NCI-H1048 (cell line): ENCODE data around the gene ISL1.

Experiments
- DNase-seq: peaks from one replicate; lab custom pipeline; 2025; lab: John Stamatoyannopoulos, UW

Gene ISL1

DNA sequence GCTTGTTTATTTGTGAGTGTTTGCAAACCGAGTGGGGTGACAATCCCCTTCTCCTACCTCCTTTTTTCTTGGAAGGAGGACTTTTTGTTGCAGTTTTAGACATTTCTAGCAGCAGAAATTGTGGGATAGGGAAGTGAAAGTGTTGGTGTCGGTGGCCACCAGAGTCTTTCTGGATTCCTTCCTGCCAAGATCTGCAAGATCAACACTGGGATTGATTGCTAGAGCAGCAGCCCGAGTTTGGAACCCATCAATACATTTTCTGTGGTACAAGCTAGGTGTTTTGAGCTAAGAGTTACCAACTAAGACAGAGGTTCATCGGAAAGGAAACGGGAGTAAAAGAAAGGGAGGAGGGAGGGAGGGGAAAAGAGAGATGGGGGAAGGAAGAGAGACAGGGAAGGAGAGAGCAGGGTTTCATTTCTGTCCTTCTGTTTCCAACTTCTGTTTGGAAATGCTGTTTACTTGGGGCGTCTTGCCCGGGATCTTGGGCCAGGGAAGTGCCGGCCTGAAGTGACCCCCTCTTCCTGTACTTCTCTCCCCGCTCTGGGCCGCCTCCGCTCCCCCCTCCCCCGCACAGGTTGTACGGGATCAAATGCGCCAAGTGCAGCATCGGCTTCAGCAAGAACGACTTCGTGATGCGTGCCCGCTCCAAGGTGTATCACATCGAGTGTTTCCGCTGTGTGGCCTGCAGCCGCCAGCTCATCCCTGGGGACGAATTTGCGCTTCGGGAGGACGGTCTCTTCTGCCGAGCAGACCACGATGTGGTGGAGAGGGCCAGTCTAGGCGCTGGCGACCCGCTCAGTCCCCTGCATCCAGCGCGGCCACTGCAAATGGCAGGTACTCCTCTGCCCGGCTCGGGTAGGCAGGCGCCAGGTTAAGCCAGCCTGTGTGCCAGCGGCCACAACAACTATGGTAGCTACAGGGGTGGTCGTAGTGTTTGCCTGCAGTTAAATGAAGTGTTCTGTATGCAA is 4.0 kb downstream of the ISL1 start:
- DNase-seq, result no peak

DNA sequence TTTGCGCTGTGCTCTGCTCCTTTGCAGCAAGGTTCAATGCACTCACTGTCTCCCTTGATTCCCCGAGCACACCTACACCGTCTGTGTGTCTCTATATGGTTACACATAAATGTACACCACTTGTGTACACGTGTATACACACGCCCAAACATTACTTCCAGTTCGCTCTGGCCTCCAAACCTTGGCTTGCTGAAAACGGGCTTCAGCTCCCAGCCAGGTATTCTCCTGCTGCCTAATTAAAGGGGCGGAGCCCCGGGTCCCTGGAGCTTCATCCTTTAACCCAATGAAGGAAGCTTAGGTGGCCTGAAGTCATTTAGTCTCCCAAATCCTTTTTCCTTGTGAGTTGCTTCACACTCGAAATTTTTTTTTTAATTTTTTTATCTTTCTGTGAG is 4.6 kb downstream of the ISL1 start:
- DNase-seq, result peak; percentile 9

- no peak for DNase-seq
Measured at GRCh38 chr5:51388488-51389287, 5.4 kb downstream of the ISL1 start.

DNA sequence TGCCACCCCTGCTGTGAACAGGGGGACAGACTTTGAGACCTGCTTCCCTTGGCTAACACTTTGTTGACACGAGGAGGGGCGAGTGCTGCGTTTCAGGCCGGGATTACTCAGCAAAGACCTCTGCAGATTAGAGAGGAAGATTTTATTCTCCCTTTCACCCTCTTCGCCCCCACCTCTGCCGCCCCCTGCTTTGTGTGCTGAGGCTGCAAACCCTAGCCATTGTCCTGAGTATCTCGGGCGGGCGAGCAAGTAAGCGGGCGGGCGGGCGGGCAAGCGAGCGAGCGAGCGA is 6.0 kb downstream of the ISL1 start:
- no peak for DNase-seq

- DNase-seq, result no peak
Measured at GRCh38 chr5:51389577-51390463, 6.6 kb downstream of the ISL1 start.

- no peak for DNase-seq
Measured at GRCh38 chr5:51391175-51391574, 7.9 kb downstream of the ISL1 start.

DNA sequence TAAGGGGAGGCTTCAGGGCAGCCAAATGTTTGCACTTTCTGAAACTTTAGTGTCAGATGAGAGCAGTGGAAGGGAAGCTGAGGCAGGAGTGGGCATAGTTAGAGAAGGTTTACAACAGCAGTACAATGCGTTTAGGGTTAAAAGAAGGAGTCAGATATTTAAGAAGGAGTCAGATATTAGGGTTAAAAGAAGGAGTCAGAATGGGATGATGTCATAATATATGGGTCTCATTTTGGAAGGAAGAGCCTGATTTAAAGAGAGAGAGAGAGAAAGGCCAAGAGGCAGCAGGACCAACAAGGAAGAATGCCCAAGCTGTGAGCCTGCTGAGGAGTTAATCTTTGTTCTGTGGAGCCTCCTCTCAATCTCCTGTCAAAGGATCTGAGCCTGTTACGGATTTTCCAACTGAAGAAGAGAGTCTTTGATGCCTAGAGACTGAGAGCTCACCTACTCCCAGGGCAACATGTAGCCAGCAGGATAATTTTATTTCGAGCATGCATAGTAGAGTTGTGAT is 9.5 kb downstream of the ISL1 start:
- DNase-seq, result no peak

DNA sequence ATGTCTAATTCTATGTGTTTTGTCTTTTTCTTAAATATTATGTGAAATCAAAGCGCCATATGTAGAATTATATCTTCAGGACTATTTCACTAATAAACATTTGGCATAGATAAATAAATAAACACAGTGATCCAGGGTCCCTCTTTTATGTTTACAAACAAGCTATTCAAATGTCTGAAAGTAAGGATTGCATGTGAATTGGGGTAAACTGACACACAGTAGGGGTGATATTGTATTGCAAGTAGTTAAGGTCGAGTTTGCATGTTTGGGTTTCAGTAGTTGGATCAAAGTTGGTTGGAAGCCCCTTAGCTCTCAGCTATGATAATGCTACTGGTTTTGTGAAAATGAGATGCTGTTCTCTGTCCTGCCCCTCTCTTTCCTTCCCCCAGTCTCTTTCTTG is 11.4 kb downstream of the ISL1 start:
- no peak for DNase-seq

GRCh38 chr5:51395245-51395644 is 12.0 kb downstream of the ISL1 start:
- no peak for DNase-seq

GRCh38 chr5:51395666-51396356 is 12.6 kb downstream of the ISL1 start:
- DNase-seq, result no peak

GRCh38 chr5:51396797-51397196 is 13.5 kb downstream of the ISL1 start:
- no peak for DNase-seq

- no peak for DNase-seq
Measured at GRCh38 chr5:51397996-51398395, 14.7 kb downstream of the ISL1 start.

GRCh38 chr5:51398875-51399642 is 15.8 kb downstream of the ISL1 start:
- no peak for DNase-seq

DNA sequence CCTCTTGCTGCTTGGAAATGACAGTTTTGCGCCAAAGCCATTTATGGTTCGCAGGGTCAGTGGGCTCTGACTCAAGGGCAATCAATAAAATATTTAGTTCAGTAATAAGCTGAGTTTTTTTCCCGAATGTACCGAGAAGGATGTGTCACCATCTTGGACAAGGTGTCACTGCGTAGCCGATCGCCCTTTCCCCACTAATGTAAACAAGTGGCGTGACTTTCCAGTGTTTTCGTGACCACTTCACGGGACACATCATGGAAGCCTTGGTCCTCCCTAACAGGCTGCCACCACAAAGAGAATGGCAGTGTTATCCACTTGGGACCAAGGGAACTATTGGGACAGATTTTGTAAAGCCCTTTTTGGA is 16.4 kb downstream of the ISL1 start:
- no peak for DNase-seq

GRCh38 chr5:51404255-51404654 is 21.0 kb downstream of the ISL1 start:
- no peak for DNase-seq

- no peak for DNase-seq
Measured at GRCh38 chr5:51411921-51412325, 28.7 kb downstream of the ISL1 start.

DNA sequence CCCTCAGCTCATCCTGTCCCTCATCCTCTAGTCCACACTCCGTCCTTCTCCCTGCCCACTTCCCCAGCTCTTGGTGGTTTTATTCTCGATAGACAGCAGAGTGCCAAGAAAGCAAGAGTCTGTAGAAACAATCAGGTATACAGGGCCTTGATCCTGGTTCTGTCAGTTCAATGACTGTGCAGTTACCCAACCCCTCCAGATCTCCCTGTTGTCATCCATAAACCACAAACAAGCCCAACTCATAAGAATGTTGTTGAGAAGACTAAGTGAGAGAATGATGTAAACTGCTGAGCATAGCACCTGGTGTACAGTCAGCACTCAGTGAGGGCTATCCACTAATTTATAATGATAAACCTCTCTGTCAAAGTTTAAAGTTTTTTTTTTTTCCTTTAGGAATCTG is 31.3 kb downstream of the ISL1 start:
- DNase-seq, result no peak

DNA sequence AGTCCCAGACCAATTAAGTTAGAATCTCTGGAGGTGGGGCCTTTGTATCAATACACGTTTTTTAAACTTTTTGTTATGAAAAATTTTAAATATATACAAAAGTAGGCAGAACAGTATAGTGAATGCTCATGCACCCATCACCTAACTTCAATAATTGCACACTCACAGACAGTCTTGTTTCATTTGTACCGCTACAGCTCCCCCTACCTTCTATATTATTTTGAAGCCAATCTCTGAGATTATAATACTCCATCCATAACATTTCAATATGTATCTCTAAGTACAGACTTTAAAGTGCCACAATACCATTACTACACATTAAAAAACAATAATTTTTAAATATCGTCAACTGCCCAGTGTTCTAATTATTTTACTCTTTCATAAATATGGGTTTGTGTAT is 32.9 kb downstream of the ISL1 start:
- no peak for DNase-seq

DNA sequence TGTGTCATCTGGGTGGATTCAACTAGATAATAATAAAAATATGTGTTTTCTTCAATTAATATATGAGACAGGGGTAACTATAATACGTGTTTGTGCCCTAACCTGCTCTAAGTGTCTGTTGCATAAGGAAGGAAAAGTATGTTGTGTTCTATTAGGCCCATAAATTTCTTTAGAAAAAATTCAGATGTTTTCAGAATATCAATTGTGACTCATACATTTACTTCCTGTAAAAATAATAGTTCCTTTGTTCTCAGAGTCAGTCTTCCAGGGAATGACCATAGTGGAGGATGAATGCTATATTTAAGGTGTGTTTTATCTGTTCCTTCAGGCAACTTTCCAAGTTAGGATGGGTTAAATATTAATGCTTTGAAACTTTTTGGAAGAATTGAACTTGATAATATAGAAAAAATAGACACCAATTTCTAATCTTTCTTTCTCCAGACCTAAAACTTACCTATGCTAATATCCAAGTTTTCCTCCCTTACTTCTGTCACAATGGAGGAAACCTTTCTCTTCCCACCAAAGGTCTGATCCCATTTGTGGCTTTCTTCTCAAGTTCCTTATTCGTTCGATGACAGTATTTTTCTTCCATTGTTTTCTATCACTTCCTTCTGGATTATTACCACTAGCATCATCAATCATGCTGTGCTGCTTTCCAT is 49.9 kb downstream of the ISL1 start:
- DNase-seq, result no peak

DNA sequence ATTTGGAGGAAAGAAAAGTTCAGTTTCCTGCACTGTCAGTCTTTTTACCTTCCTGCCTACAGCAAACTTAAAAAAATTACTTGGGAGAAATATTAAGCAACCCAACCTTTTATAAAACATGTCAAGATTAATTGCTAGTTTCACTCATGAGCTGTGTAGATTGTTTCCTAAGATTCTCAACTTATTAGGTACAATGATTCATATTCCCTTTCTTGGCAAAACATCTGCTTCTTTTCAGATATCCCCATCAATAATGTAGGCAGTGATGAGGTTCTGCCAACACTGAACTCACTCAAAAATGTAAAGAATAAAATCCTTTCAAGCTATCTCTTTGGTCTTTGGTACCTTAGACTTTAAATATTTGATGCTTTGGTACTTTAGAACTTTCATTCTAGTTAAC is 56.0 kb downstream of the ISL1 start:
- DNase-seq, result no peak
